K562 (cell line): ENCODE results near the gene DCLK1. TPM values are rescaled to one million over a fixed set of nuclear protein-coding genes. Genes with fewer than 3 reads are reported as not detected.

Experiments
- BCL6 ChIP-seq: fragments of 250-450 bp; sonication (Bioruptor Pico); IDR thresholded peaks from 2 replicates; pipeline ENCODE4 v1.4.0; 2020
- BHLHE40 ChIP-seq: IDR thresholded peaks from 2 replicates; pipeline ENCODE4 v1.6.1; 2011; ENCODE audit warnings: low read length, improper control_type of control experiment
- CCNT2 ChIP-seq: IDR thresholded peaks from 2 replicates; pipeline ENCODE4 v1.6.1; 2011; ENCODE audit warnings: borderline replicate concordance, low read depth, mild to moderate bottlenecking, moderate library complexity, mixed read lengths, low read length; ENCODE audit not compliant: insufficient read length; ENCODE audit errors: extremely low read depth
- CREBBP ChIP-seq: IDR thresholded peaks from one replicate; pipeline ENCODE4 v1.6.1; 2012; ENCODE audit warnings: low read depth, mild to moderate bottlenecking, control low read depth, inconsistent platforms, low read length
- KLF16 ChIP-seq: IDR thresholded peaks from 2 replicates; pipeline ENCODE4 v1.6.1; 2016; ENCODE audit warnings: antibody characterized with exemption
- NELFE ChIP-seq: IDR thresholded peaks from 2 replicates; pipeline ENCODE4 v1.6.1; 2011; ENCODE audit warnings: mild to moderate bottlenecking; ENCODE audit not compliant: insufficient read depth, insufficient read length
- NR2C1 ChIP-seq, 2 experiments: fragments of 450-650 bp; IDR thresholded peaks; 2 replicates each; pipeline ENCODE4 v1.6.1; 2017; ENCODE audit warnings: mild to moderate bottlenecking in 2 of 2, antibody characterized with exemption in 1 of 2, inconsistent platforms in 1 of 2, missing compliant biosample characterization in 1 of 2, missing genetic modification characterization in 1 of 2
- PHF20 ChIP-seq: fragments of 450-650 bp; IDR thresholded peaks from 2 replicates; pipeline ENCODE4 v1.6.1; 2018; ENCODE audit not compliant: partially characterized antibody
- SIN3B ChIP-seq: fragments of 450-650 bp; IDR thresholded peaks from 2 replicates; pipeline ENCODE4 v1.6.1; 2017; ENCODE audit warnings: low read depth, mild to moderate bottlenecking, moderate library complexity
- SMAD3 ChIP-seq: fragments of 450-650 bp; formaldehyde crosslinking; conservative IDR thresholded peaks from 2 replicates; pipeline ENCODE4 v1.4.0; 2020; ENCODE audit warnings: mild to moderate bottlenecking
- SNIP1 ChIP-seq: fragments of 450-650 bp; IDR thresholded peaks from 2 replicates; pipeline ENCODE4 v1.7.1; 2017; ENCODE audit warnings: low read depth, mild to moderate bottlenecking
- SRSF3 ChIP-seq: fragments of 200-400 bp; formaldehyde crosslinking; IDR thresholded peaks from 2 replicates; pipeline ENCODE4 v1.6.1; 2016; ENCODE audit warnings: mild to moderate bottlenecking, low read length, moderate library complexity; ENCODE audit not compliant: insufficient read depth
- TBL1XR1 ChIP-seq, 2 experiments: IDR thresholded peaks; 2 replicates each; pipeline ENCODE4 v1.6.1; 2012; ENCODE audit warnings: improper control_type of control experiment in 2 of 2, low read length in 2 of 2, mild to moderate bottlenecking in 1 of 2
- ZBTB8A ChIP-seq: fragments of 450-650 bp; IDR thresholded peaks from 2 replicates; pipeline ENCODE4 v1.6.1; 2018; ENCODE audit warnings: mild to moderate bottlenecking, moderate library complexity; ENCODE audit not compliant: partially characterized antibody
- ZHX1 ChIP-seq: fragments of 150-350 bp; conservative IDR thresholded peaks from 2 replicates; pipeline ENCODE4 v1.6.1; 2014; ENCODE audit warnings: low read length
- ZMIZ1 ChIP-seq, 2 experiments: fragments of 150-350 bp in 1 of 2; IDR thresholded peaks; 2 replicates each; pipeline ENCODE4 v1.6.1; 2012 to 2016; ENCODE audit warnings: low read depth in 2 of 2, low read length in 2 of 2, mild to moderate bottlenecking in 1 of 2, moderate library complexity in 1 of 2
- ZNF143 ChIP-seq: sonication (generic); formaldehyde crosslinking; IDR thresholded peaks from 2 replicates; pipeline ENCODE4 v1.9.0; 2022; ENCODE audit warnings: mild to moderate bottlenecking, missing genetic modification reagents
- ZNF212 ChIP-seq: fragments of 450-650 bp; formaldehyde crosslinking; IDR thresholded peaks from 2 replicates; pipeline ENCODE4 v1.4.0; 2020; ENCODE audit warnings: mild to moderate bottlenecking
- ZNF316 ChIP-seq: fragments of 450-650 bp; IDR thresholded peaks from 2 replicates; pipeline ENCODE4 v1.6.1; 2016
- ZNF655 ChIP-seq: fragments of 250-450 bp; sonication (Bioruptor Pico); IDR thresholded peaks from 2 replicates; pipeline ENCODE4 v1.5.0; 2021
- ZNF785 ChIP-seq: fragments of 250-450 bp; sonication (Bioruptor Pico); IDR thresholded peaks from 2 replicates; pipeline ENCODE4 v1.4.0; 2020; ENCODE audit warnings: mild to moderate bottlenecking
- polyA plus RNA-seq, 8 experiments: library from polyadenylated mRNA; depleted of rRNA in 4 of 8; stranded (reverse) in 5 of 8; unstranded in 3 of 8; fragments of >200 nt; fragmentation: Nextera tagmentation in 2 of 8; fragmentation: Illumina TruSeq in 1 of 8; extraction: Ambion mirVana in 2 of 8; extraction: Trizol in 1 of 8; gene quantifications; 2 replicates each; pipeline versions ENCODE4 v1.2.1 to v1.2.3, GENCODE V29; 2011 to 2014; ENCODE audit warnings: inconsistent platforms in 1 of 8, missing spikeins in 1 of 8
- total RNA-seq, 7 experiments: library from RNA; depleted of rRNA in 6 of 7; stranded (reverse); fragments of >200 nt in 6 of 7; fragmentation: Illumina TruSeq in 2 of 7; extraction: Trizol in 2 of 7; gene quantifications; 2 replicates each; pipeline versions ENCODE4 v1.2.1 to v1.2.3, GENCODE V29; 2011 to 2021; ENCODE audit warnings: low replicate concordance in 1 of 7
- TF ChIP-seq, protein P1 (sequence below): sonication (generic); formaldehyde crosslinking; IDR thresholded peaks from 2 replicates; pipeline ENCODE4 v1.9.0; 2022; ENCODE audit warnings: mild to moderate bottlenecking, missing genetic modification reagents

DCLK1 gene
- total and polyA plus RNA-seq, 9 of the 15 experiments (the other 6 are each of a cell fraction or from before 2014, with no cell fraction given) = 0.07 TPM; not detected in 8

- TF ChIP-seq, protein P1, sequence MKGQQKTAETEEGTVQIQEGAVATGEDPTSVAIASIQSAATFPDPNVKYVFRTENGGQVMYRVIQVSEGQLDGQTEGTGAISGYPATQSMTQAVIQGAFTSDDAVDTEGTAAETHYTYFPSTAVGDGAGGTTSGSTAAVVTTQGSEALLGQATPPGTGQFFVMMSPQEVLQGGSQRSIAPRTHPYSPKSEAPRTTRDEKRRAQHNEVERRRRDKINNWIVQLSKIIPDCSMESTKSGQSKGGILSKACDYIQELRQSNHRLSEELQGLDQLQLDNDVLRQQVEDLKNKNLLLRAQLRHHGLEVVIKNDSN (CRISPR knock-in tag) = no peak
- TF ChIP-seq CCNT2 (no peak), PHF20 (no peak), ZNF143 (CRISPR knock-in tag) (no peak), NR2C1 (IDR thresholded peaks at IDR 0.05) (no peak), NR2C1 (tag; IDR thresholded peaks at IDR 0.05) (peak; percentile 45; the same call in 1 of the 2 replicates), BCL6 (CRISPR knock-in tag) (peak; percentile 96), SIN3B (no peak), TBL1XR1 (IDR thresholded peaks at IDR 0.05; ENCODE audit: low read length in 2 of 2) (no peak), ZMIZ1 (IDR thresholded peaks at IDR 0.05; ENCODE audit: low read depth in 2 of 2, low read length in 2 of 2) (no peak), SMAD3 (CRISPR knock-in tag) (peak; percentile 89), ZHX1 (no peak), ZNF212 (CRISPR knock-in tag) (no peak), ZNF785 (CRISPR knock-in tag) (0 out of 2 replicates have a peak, but pooled peaks have one; percentile 57), SRSF3 (no peak), BHLHE40 (no peak), ZBTB8A (no peak), KLF16 (no peak), ZNF316 (no peak), NELFE (no peak), SNIP1 (no peak), ZNF655 (CRISPR knock-in tag) (no peak), CREBBP (no peak)
These were observed 387.0 kb downstream of the DCLK1 start (continued) for GRCh38 chr13:35744144-35744543.
